ENCODE measurements around the gene LRRIQ1.

- no peak for TF ChIP-seq POLR2A (IDR thresholded peaks at IDR 0.05)
- no peak for TF ChIP-seq EP300 (IDR thresholded peaks at IDR 0.05)
- TF ChIP-seq, protein P1, sequence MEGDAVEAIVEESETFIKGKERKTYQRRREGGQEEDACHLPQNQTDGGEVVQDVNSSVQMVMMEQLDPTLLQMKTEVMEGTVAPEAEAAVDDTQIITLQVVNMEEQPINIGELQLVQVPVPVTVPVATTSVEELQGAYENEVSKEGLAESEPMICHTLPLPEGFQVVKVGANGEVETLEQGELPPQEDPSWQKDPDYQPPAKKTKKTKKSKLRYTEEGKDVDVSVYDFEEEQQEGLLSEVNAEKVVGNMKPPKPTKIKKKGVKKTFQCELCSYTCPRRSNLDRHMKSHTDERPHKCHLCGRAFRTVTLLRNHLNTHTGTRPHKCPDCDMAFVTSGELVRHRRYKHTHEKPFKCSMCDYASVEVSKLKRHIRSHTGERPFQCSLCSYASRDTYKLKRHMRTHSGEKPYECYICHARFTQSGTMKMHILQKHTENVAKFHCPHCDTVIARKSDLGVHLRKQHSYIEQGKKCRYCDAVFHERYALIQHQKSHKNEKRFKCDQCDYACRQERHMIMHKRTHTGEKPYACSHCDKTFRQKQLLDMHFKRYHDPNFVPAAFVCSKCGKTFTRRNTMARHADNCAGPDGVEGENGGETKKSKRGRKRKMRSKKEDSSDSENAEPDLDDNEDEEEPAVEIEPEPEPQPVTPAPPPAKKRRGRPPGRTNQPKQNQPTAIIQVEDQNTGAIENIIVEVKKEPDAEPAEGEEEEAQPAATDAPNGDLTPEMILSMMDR (IDR thresholded peaks at IDR 0.05) = no peak
Observed at GRCh38 chr12:85059594-85059993, 23.4 kb downstream of the LRRIQ1 start.
